WI38 (cell line): ENCODE results near the gene FLNC.

Experiments used
- H3K4me3 ChIP-seq: 2 replicates; pipeline ENCODE4 v1.5.1; 2011; ENCODE audit warnings: low read depth, mild to moderate bottlenecking, control low read depth, low read length
- TF ChIP-seq, protein P1 (sequence below): IDR thresholded peaks from 2 replicates; pipeline ENCODE4 v1.5.1; 2012; ENCODE audit warnings: low read depth, mild to moderate bottlenecking, control low read depth, low read length

FLNC gene

DNA sequence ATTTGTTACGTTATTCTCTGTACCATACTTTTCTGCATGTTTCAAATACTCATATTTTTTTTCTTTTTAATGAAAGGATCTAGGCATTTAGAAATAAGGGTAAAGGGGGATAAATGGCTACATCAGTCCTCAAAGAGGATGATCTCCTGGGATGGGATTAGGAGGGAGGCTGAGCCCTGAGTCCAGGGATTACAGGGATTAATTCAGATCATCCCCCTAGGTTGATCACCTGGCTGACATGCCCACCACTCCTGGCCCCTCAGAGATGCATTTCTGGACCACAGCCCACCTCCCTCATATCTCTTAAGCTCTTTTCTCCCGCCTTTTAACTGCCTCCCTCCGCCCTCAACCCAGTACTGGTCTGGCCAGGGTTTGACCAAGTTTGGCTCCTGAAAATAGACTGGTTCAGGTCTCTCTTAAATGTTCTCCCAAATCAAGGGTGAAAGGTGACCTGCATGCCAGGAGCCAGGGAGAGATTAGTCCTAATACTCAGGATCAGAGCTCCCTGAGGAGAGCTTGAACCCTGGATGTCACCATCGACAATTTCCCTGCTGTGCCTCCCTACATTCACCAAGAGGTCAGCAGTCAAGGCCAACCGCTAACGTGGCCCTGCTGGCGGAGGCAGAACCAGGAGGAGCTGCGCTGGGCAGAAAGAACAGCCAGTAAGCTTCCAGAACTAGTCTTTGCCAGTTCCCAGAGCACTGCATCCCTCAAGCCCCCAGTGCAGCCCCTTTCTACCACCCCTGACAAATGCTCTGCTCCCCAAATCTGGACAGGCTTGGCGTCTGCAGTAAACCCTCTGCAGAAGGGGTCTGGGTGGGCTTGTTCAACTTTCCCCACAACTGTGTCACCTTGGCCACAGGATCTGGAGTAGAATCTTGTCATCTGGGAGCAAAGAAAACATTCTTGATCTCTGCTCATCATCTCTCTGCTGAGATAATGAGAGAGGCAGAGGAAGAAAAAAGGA lies 41.5 kb upstream of the FLNC start:
- H3K4me3 ChIP-seq, result no peak overlapping the region

GRCh38 chr7:128790315-128791041 lies 39.7 kb upstream of the FLNC start:
- TF ChIP-seq, protein P1, sequence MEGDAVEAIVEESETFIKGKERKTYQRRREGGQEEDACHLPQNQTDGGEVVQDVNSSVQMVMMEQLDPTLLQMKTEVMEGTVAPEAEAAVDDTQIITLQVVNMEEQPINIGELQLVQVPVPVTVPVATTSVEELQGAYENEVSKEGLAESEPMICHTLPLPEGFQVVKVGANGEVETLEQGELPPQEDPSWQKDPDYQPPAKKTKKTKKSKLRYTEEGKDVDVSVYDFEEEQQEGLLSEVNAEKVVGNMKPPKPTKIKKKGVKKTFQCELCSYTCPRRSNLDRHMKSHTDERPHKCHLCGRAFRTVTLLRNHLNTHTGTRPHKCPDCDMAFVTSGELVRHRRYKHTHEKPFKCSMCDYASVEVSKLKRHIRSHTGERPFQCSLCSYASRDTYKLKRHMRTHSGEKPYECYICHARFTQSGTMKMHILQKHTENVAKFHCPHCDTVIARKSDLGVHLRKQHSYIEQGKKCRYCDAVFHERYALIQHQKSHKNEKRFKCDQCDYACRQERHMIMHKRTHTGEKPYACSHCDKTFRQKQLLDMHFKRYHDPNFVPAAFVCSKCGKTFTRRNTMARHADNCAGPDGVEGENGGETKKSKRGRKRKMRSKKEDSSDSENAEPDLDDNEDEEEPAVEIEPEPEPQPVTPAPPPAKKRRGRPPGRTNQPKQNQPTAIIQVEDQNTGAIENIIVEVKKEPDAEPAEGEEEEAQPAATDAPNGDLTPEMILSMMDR, result no peak
- H3K4me3 ChIP-seq, result peak overlapping the region; percentile 82

More for the DNA sequence above, 41.5 kb upstream of the FLNC start:
- TF ChIP-seq, protein P1, result no peak

GRCh38 chr7:128791121-128791971 lies 38.9 kb upstream of the FLNC start, which contains the start of gene CCDC136:
Gene CCDC136, plus strand, starts transcription at chr7:128791968. Its CDS starts 444 bp downstream, at chr7:128792412.
- TF ChIP-seq, protein P1, result no peak
- peak within 1 kb of the TSS; percentile 82 for H3K4me3 ChIP-seq

- peak overlapping the region; percentile 82 for H3K4me3 ChIP-seq
- TF ChIP-seq, protein P1, result no peak
These were observed 38.3 kb upstream of the FLNC start for GRCh38 chr7:128791972-128792327.

GRCh38 chr7:128792471-128793180 lies 37.6 kb upstream of the FLNC start:
- TF ChIP-seq, protein P1, result no peak
- peak overlapping the region; percentile 82 for H3K4me3 ChIP-seq

- TF ChIP-seq, protein P1, result no peak
- H3K4me3 ChIP-seq, result no peak overlapping the region
These were observed 37.0 kb upstream of the FLNC start for GRCh38 chr7:128793181-128793547.
